Activated CD4-positive, alpha-beta T cell treated with anti-CD3 and anti-CD28 coated beads for 36 hours (primary cell): ENCODE data around the gene ZBTB8A. TPM values are rescaled to one million over a fixed set of nuclear protein-coding genes. Genes with fewer than 3 reads are reported as not detected.

Experiments used
- ATAC-seq: fragments of 200-7000 bp; cut with Tn5 transposase; one replicate; pipeline ENCODE4 v1.10.0; 2021; ENCODE audit warnings: mild to moderate bottlenecking, moderate library complexity
- CTCF ChIA-PET: fragments of 350-600 bp; sonication (Branson Sonifier 250); formaldehyde crosslinking; loops from one replicate; lab custom pipeline; 2021; ENCODE audit warnings: antibody characterized with exemption; lab: Charles Lee
- POLR2A ChIA-PET: fragments of 350-600 bp; sonication (Branson Sonifier 250); formaldehyde crosslinking; loops from one replicate; lab custom pipeline; 2021; ENCODE audit warnings: antibody characterized with exemption, inconsistent platforms; lab: Charles Lee
- DNase-seq: peaks from one replicate; pipeline ENCODE4 v3.0.0-alpha.2; 2020
- H3K27ac Mint-ChIP-seq: one replicate; pipeline ENCODE4 v1.8.0; 2021; ENCODE audit warnings: mixed read lengths
- H3K27me3 Mint-ChIP-seq: one replicate; pipeline ENCODE4 v1.8.0; 2021; ENCODE audit warnings: mixed read lengths
- H3K36me3 Mint-ChIP-seq: one replicate; pipeline ENCODE4 v1.8.0; 2021; ENCODE audit warnings: low read depth, mixed read lengths
- H3K4me1 Mint-ChIP-seq: one replicate; pipeline ENCODE4 v1.8.0; 2021; ENCODE audit warnings: mixed read lengths
- H3K4me3 Mint-ChIP-seq: one replicate; pipeline ENCODE4 v1.8.0; 2021; ENCODE audit warnings: mild to moderate bottlenecking, moderate library complexity, mixed read lengths
- H3K9me3 Mint-ChIP-seq: one replicate; pipeline ENCODE4 v1.8.0; 2021; ENCODE audit warnings: low read depth, mixed read lengths
- intact Hi-C, 2 experiments: fragments of 100-400 bp; cut with DNase I in 1 of 2; cut with micrococcal nuclease in 1 of 2; formaldehyde crosslinking; loops; one replicate each; pipeline versions ENCODE4 v1.14.2 to v1.15.1; 2022 to 2024; cut with DNase I, micrococcal nuclease
- total RNA-seq, 2 experiments: library from RNA; stranded (reverse); gene quantifications; one replicate each; pipeline ENCODE4 v1.2.3, GENCODE V29; 2021

ZBTB8A gene
- total RNA-seq, 2 experiments from 2014 or later = 0.30 to 0.35 TPM

- Mint-ChIP-seq H3K4me1 (no peaks in the 10 kb centered on the region), H3K27me3 (no peaks in the 10 kb centered on the region), H3K27ac (no peak overlapping the region), H3K4me3 (no peak overlapping the region), H3K9me3 (no peaks in the 10 kb centered on the region), H3K36me3 (no peaks in the 10 kb centered on the region)
- DNase-seq = no peak
- ChIA-PET POLR2A (no interaction called here), CTCF (interaction anchor here (0.6 to 1.0 kb wide), 3 partner anchors 13 to 175 kb away, joined by 3 to 4 read pairs (median 3); no protein-coding TSS in a partner anchor)
- intact Hi-C loops = no loop called here
- ATAC-seq = no peak
These were observed 60.8 kb downstream of the ZBTB8A start for GRCh38 chr1:32600034-32600433.

GRCh38 chr1:32605711-32606424 lies 66.6 kb downstream of the ZBTB8A start:
- no peaks in the 10 kb centered on the region for H3K36me3 Mint-ChIP-seq
- H3K9me3 Mint-ChIP-seq = no peaks in the 10 kb centered on the region
- no peaks in the 10 kb centered on the region for H3K27me3 Mint-ChIP-seq
- H3K4me1 Mint-ChIP-seq = no peaks in the 10 kb centered on the region
- intact Hi-C loops = no loop called here
- ATAC-seq = no peak
- H3K4me3 Mint-ChIP-seq = no peak overlapping the region
- ChIA-PET CTCF (no interaction called here), POLR2A (no interaction called here)
- DNase-seq = no peak
- no peak overlapping the region for H3K27ac Mint-ChIP-seq

DNA sequence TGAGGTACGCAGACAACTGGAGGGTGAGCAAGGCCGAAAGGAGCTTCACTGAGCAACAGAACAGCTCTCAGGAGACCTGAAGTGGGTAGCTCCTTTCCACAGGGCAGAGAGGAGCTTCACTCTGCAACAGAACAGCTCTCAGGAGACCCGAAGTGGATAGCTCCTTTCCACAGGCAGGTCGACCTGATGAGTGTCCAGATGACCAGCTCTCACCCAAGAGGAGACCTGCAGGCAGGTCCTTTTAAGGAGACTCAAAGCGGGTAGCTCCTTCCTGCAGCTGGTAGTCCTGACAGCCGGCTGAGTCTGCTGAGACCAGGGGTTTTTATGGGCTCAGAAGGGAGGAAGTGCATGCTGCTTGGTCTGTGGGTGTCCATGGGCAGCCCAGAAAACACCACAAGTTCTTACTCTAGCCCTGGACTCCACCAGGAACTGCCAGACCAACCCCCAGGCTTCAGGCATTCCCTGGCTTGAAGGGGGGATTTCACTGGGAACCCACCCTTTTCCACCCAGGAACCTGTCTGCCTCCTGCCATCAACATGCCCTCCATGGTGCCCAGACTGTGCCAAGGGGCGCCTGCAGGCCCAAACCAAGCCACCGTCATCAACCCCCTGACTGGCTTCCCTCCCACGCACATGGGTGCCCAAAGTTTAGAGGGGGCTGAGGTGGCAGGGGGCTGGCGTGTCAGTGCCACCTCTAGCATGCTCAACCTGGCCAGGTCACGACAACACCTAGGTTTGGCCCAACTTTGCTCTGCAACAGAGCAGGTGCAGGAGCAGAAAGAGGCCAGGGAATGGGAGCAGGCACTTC lies 67.5 kb downstream of the ZBTB8A start:
- no peaks in the 10 kb centered on the region for H3K36me3 Mint-ChIP-seq
- no peaks in the 10 kb centered on the region for H3K27me3 Mint-ChIP-seq
- no peaks in the 10 kb centered on the region for H3K9me3 Mint-ChIP-seq
- intact Hi-C loops = no loop called here
- H3K27ac Mint-ChIP-seq = no peak overlapping the region
- H3K4me3 Mint-ChIP-seq = no peak overlapping the region
- POLR2A ChIA-PET = no interaction called here
- ATAC-seq (no peak), DNase-seq (no peak)
- no peaks in the 10 kb centered on the region for H3K4me1 Mint-ChIP-seq
- CTCF ChIA-PET = no interaction called here

- no peaks in the 10 kb centered on the region for H3K27me3 Mint-ChIP-seq
- no peaks in the 10 kb centered on the region for H3K9me3 Mint-ChIP-seq
- DNase-seq (no peak), ATAC-seq (no peak)
- ChIA-PET CTCF (interaction anchor here (0.6 to 0.7 kb wide), 2 partner anchors 22 to 1182 kb away, joined by 3 to 4 read pairs; no protein-coding TSS in a partner anchor), POLR2A (interaction anchor here (0.7 kb wide), 2 partner anchors 18 to 133 kb away, joined by 4 read pairs; no protein-coding TSS in a partner anchor)
- H3K27ac Mint-ChIP-seq = no peak overlapping the region
- H3K4me3 Mint-ChIP-seq = no peak overlapping the region
- H3K36me3 Mint-ChIP-seq = no peaks in the 10 kb centered on the region
- H3K4me1 Mint-ChIP-seq = peaks cover 7% of the 10 kb centered on the region
- intact Hi-C loops = no loop called here
These were observed 70.0 kb downstream of the ZBTB8A start for GRCh38 chr1:32609180-32609579.

- Mint-ChIP-seq H3K27ac (no peak overlapping the region), H3K36me3 (no peaks in the 10 kb centered on the region), H3K4me3 (peak overlapping the region; percentile 57), H3K9me3 (no peaks in the 10 kb centered on the region), H3K27me3 (no peaks in the 10 kb centered on the region), H3K4me1 (peaks cover 7% of the 10 kb centered on the region)
- ATAC-seq (no peak), DNase-seq (no peak)
- POLR2A ChIA-PET = no interaction called here
- CTCF ChIA-PET = no interaction called here
- intact Hi-C loops = loop anchor here in 1 of 2 experiments (1.0 kb wide), 1 partner anchor 38 kb away; the partner anchor contains the start of gene ZBTB8OS
These were observed 72.6 kb downstream of the ZBTB8A start for GRCh38 chr1:32611859-32612188.

DNA sequence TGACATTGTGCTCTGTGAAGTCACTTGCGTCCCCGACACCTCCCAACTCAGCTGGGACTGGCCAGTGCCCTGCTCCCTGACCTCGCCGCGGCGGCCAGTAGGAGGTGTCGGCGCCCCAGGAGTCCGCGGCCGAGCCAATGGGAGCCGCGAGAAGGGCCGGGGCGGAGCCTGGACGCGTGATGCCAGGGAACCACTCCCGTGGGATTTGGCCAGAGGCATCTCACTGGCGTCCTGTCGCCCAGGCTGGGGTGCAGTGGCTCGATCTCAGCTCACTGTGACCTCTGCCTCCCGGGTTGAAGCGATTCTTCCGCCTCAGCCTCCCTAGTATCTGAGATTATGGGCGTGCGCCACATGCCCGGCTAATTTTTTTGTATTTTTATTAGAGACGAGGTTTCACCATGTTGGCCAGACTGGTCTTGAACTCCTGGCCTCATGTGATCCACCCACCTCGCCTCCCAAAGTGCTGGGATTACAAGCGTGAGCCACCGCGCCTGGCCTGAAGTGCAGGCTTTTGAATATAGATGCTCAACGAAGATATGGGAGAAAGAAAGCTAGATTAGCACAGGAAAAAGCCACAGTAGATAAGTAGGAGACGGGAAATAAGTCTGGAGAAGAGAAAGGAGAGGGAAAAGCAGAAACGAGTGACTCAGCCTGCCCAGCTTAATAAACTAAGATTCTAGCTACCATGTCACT lies 73.1 kb downstream of the ZBTB8A start:
- POLR2A ChIA-PET = interaction anchor here (0.6 kb wide), 2 partner anchors 36 to 92 kb away, joined by 6 to 9 read pairs; no protein-coding TSS in a partner anchor

DNA sequence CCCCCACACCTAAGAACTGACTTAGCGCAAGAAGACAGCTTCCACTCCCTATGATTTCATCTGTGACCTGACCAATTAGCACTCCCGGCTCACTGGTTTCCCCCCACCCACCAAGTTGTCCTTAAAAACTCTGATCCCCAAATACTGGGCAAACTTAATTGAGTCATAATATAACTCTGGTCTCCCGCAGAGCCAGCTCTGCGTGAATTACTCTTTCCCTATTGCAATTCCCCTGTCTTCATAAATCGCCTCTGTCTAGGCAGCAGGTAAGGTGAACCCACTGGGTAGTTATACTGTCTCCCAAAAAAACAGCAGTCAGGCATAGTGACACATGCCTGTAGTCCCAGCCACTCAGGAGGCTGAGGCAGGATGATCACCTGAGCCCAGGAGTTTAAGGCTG lies 74.2 kb downstream of the ZBTB8A start:
- no peaks in the 10 kb centered on the region for H3K36me3 Mint-ChIP-seq
- H3K9me3 Mint-ChIP-seq = no peaks in the 10 kb centered on the region
- no peak overlapping the region for H3K27ac Mint-ChIP-seq
- intact Hi-C loops = no loop called here
- DNase-seq (no peak), ATAC-seq (no peak)
- peaks cover 7% of the 10 kb centered on the region for H3K4me1 Mint-ChIP-seq
- H3K27me3 Mint-ChIP-seq = no peaks in the 10 kb centered on the region
- ChIA-PET POLR2A (no interaction called here), CTCF (no interaction called here)
- H3K4me3 Mint-ChIP-seq = no peak overlapping the region

More for the DNA sequence above, 73.1 kb downstream of the ZBTB8A start:
- Mint-ChIP-seq H3K9me3 (no peaks in the 10 kb centered on the region), H3K27ac (no peak overlapping the region), H3K27me3 (no peaks in the 10 kb centered on the region), H3K4me1 (peaks cover 7% of the 10 kb centered on the region), H3K4me3 (peak overlapping the region; percentile 57), H3K36me3 (no peaks in the 10 kb centered on the region)
- CTCF ChIA-PET = no interaction called here
- ATAC-seq = peak; percentile 99
- DNase-seq = peak; percentile 75
- intact Hi-C loops = loop anchor here in 1 of 2 experiments (1.0 kb wide), 1 partner anchor 38 kb away; the partner anchor contains the start of gene ZBTB8OS

GRCh38 chr1:32618673-32619221 lies 79.5 kb downstream of the ZBTB8A start:
- intact Hi-C loops = no loop called here
- no peak for ATAC-seq
- Mint-ChIP-seq H3K9me3 (no peaks in the 10 kb centered on the region), H3K4me3 (no peak overlapping the region), H3K27me3 (no peaks in the 10 kb centered on the region), H3K4me1 (peaks cover 27% of the 10 kb centered on the region), H3K36me3 (peaks cover 34% of the 10 kb centered on the region), H3K27ac (no peak overlapping the region)
- POLR2A ChIA-PET = interaction anchor here (0.9 kb wide), 1 partner anchor 99 kb away, joined by 3 read pairs; no protein-coding TSS in a partner anchor
- CTCF ChIA-PET = no interaction called here
- DNase-seq = no peak

- no peaks in the 10 kb centered on the region for H3K27me3 Mint-ChIP-seq
- intact Hi-C loops = loop anchor here in 1 of 2 experiments (10.0 kb wide), 1 partner anchor 365 kb away; the partner anchor contains the start of gene LCK
- CTCF ChIA-PET = interaction anchor here (0.5 to 1.2 kb wide), 3 partner anchors 34 to 100 kb away, joined by 3 to 4 read pairs (median 4); no protein-coding TSS in a partner anchor
- ATAC-seq (no peak), DNase-seq (peak; percentile 23)
- no peak overlapping the region for H3K4me3 Mint-ChIP-seq
- H3K36me3 Mint-ChIP-seq = peaks cover 39% of the 10 kb centered on the region
- H3K9me3 Mint-ChIP-seq = no peaks in the 10 kb centered on the region
- POLR2A ChIA-PET = interaction anchor here (0.6 to 0.9 kb wide), 2 partner anchors 100 to 101 kb away, joined by 3 to 6 read pairs; no protein-coding TSS in a partner anchor
- H3K4me1 Mint-ChIP-seq = peaks cover 34% of the 10 kb centered on the region
- no peak overlapping the region for H3K27ac Mint-ChIP-seq
These were observed 80.7 kb downstream of the ZBTB8A start for GRCh38 chr1:32619701-32620485.

DNA sequence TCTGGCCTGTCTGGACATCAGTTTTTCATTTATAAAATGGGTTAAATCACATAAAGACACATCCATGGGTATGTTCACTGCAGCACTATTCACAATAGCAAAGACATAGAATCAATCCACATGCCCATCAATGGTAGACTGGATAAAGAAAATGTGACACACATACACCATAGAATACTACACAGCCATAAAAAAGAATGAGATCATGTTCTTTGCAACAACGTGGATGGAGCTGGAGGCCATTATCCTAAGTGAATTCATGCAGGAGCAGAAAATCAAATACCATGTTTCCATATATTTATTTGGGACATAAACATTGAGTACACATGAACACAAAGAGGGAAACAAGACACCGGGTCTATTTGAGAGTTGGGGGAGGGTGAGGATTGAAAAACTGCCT lies 83.0 kb downstream of the ZBTB8A start:
- intact Hi-C loops = loop anchor here in 1 of 2 experiments (10.0 kb wide), 1 partner anchor 367 kb away; the partner anchor contains the start of gene LCK
- Mint-ChIP-seq H3K36me3 (peaks cover 44% of the 10 kb centered on the region), H3K27me3 (no peaks in the 10 kb centered on the region), H3K9me3 (no peaks in the 10 kb centered on the region), H3K4me3 (no peak overlapping the region), H3K27ac (no peak overlapping the region), H3K4me1 (peaks cover 38% of the 10 kb centered on the region)
- no peak for DNase-seq
- ChIA-PET CTCF (no interaction called here), POLR2A (interaction anchor here (0.6 kb wide), 1 partner anchor 977 kb away, joined by 5 read pairs; the partner anchor contains the start of gene PEF1)
- ATAC-seq = no peak
